Liver (tissue), 9 donors: ENCODE measurements around the gene SLC18A3. TPM values are rescaled to one million over a fixed set of nuclear protein-coding genes. Genes with fewer than 3 reads are reported as not detected.

Experiments
- DNase-seq: peaks from one replicate; pipeline ENCODE4 v3.0.0-alpha.2; 2017; ENCODE audit warnings: low spot score
- H3K27ac ChIP-seq, 2 donors: one replicate each; pipeline ENCODE4 v1.7.0; 2013; ENCODE audit warnings: inconsistent platforms in 2 of 2, low read length in 2 of 2, control low read depth in 1 of 2, low read depth in 1 of 2, mild to moderate bottlenecking in 1 of 2
- H3K27me3 ChIP-seq, 4 donors: one replicate each; pipeline versions ENCODE4 v1.6.1 to v1.7.0; 2013; ENCODE audit warnings: low read length in 3 of 4, inconsistent platforms in 1 of 4, mild to moderate bottlenecking in 1 of 4, moderate library complexity in 1 of 4; ENCODE audit not compliant: control insufficient read depth in 4 of 4, insufficient read depth in 4 of 4
- H3K36me3 ChIP-seq, 4 donors: one replicate each; pipeline versions ENCODE4 v1.6.1 to v1.7.0; 2013; ENCODE audit warnings: low read length in 3 of 4, mild to moderate bottlenecking in 3 of 4, low read depth in 1 of 4, moderate library complexity in 1 of 4; ENCODE audit not compliant: control insufficient read depth in 4 of 4, insufficient read depth in 3 of 4
- H3K4me1 ChIP-seq, 4 donors: one replicate each; pipeline versions ENCODE4 v1.6.1 to v1.7.0; 2013; ENCODE audit warnings: low read length in 3 of 4, mild to moderate bottlenecking in 3 of 4, moderate library complexity in 1 of 4; ENCODE audit not compliant: control insufficient read depth in 4 of 4, insufficient read depth in 4 of 4
- H3K4me3 ChIP-seq, 3 donors: one replicate each; pipeline versions ENCODE4 v1.6.1 to v1.7.0; 2013; ENCODE audit warnings: low read length in 3 of 3, control low read depth in 1 of 3, low read depth in 1 of 3, mild to moderate bottlenecking in 1 of 3
- H3K9ac ChIP-seq, 2 donors: one replicate each; pipeline ENCODE4 v1.7.0; 2013; ENCODE audit warnings: low read length in 2 of 2, mild to moderate bottlenecking in 2 of 2, moderate library complexity in 2 of 2, control low read depth in 1 of 2, low read depth in 1 of 2
- H3K9me3 ChIP-seq, 4 donors: one replicate each; pipeline versions ENCODE4 v1.6.1 to v1.7.0; 2013; ENCODE audit warnings: low read length in 3 of 4; ENCODE audit not compliant: control insufficient read depth in 4 of 4
- CTCF ChIP-seq: fragments of 150-350 bp; IDR thresholded peaks from 2 replicates; pipeline ENCODE4 v1.5.1; 2017; ENCODE audit warnings: improper control_type of control experiment, low read depth, low read length; ENCODE audit not compliant: missing input control
- EGR1 ChIP-seq, 2 donors: IDR thresholded peaks; 2 replicates each; pipeline ENCODE4 v1.6.1; 2016 to 2018; ENCODE audit warnings: antibody characterized with exemption in 2 of 2, low read depth in 2 of 2
- FOXA2 ChIP-seq: IDR thresholded peaks from 2 replicates; pipeline ENCODE4 v1.6.1; 2016; ENCODE audit warnings: antibody characterized with exemption
- MAX ChIP-seq: IDR thresholded peaks from 2 replicates; pipeline ENCODE4 v1.6.1; 2016; ENCODE audit warnings: antibody characterized with exemption
- RAD21 ChIP-seq, 2 donors: IDR thresholded peaks; 2 replicates each; pipeline ENCODE4 v1.6.1; 2016; ENCODE audit warnings: antibody characterized with exemption in 2 of 2, mild to moderate bottlenecking in 2 of 2
- RXRA ChIP-seq, 2 donors: IDR thresholded peaks; 2 replicates each; pipeline ENCODE4 v1.6.1; 2017 to 2018; ENCODE audit warnings: antibody characterized with exemption in 2 of 2, mild to moderate bottlenecking in 1 of 2
- SP1 ChIP-seq: IDR thresholded peaks from 2 replicates; pipeline ENCODE4 v1.6.1; 2018; ENCODE audit warnings: antibody characterized with exemption, mild to moderate bottlenecking
- WGBS: extraction: QIAGEN DNeasy Blood & Tissue Kit; methylation state at CpG from one replicate; pipeline ENCODE4 v1.1.7; 2013; 5-methylcytosine and 5-hydroxymethylcytosine counted together
- polyA plus RNA-seq, 2 donors: library from polyadenylated mRNA; stranded (reverse) in 1 of 2; unstranded in 1 of 2; fragments of 200-250 nt in 1 of 2; fragments of >200 nt in 1 of 2; fragmentation: Nextera tagmentation in 1 of 2; extraction: Ambion mirVana in 1 of 2; gene quantifications; one replicate each; pipeline versions ENCODE4 v1.2.1 to v1.2.3, GENCODE V29; 2013 to 2015
- total RNA-seq, 2 donors: library from RNA; depleted of rRNA; stranded (reverse); fragments of >200 nt; gene quantifications; one replicate each; pipeline ENCODE4 v1.2.3, GENCODE V29; 2014
- TF ChIP-seq, protein P1 (sequence below): IDR thresholded peaks from 2 replicates; pipeline ENCODE4 v1.6.1; 2016; ENCODE audit warnings: antibody characterized with exemption
- TF ChIP-seq, protein P2 (sequence below): IDR thresholded peaks from 2 replicates; pipeline ENCODE4 v1.6.1; 2016; ENCODE audit warnings: antibody characterized with exemption, mild to moderate bottlenecking
- donor health status: healthy.
- donor health status: healthy.
- donor health status: healthy.
- donor health status: healthy.
- donor health status: healthy.

The SLC18A3 gene
- total and polyA plus RNA-seq, 4 donors: not detected

GRCh38 chr10:49595003-49595712, 15.0 kb upstream of the SLC18A3 start:
- Histone ChIP-seq H3K27me3 (no peaks in the 10 kb centered on the region), H3K4me3 (no peak overlapping the region), H3K9ac (no peak overlapping the region), H3K4me1 (peaks cover 0 to 2% (median 0%) of the 10 kb centered on the region in 4 donors), H3K36me3 (no peaks in the 10 kb centered on the region), H3K27ac (no peak overlapping the region), H3K9me3 (no peaks in the 10 kb centered on the region)
- TF ChIP-seq MAX: no peak
- DNase-seq: peak; percentile 14
- 57% methylated on average over 10 of the region's 10 CpGs for WGBS

- peak; percentile 17 for DNase-seq
- Histone ChIP-seq H3K36me3 (no peaks in the 10 kb centered on the region), H3K4me1 (peaks cover 0 to 2% (median 0%) of the 10 kb centered on the region in 4 donors), H3K9me3 (no peaks in the 10 kb centered on the region), H3K4me3 (no peak overlapping the region), H3K27ac (no peak overlapping the region), H3K27me3 (no peaks in the 10 kb centered on the region), H3K9ac (no peak overlapping the region)
- TF ChIP-seq MAX: no peak
- TF ChIP-seq, protein P1, sequence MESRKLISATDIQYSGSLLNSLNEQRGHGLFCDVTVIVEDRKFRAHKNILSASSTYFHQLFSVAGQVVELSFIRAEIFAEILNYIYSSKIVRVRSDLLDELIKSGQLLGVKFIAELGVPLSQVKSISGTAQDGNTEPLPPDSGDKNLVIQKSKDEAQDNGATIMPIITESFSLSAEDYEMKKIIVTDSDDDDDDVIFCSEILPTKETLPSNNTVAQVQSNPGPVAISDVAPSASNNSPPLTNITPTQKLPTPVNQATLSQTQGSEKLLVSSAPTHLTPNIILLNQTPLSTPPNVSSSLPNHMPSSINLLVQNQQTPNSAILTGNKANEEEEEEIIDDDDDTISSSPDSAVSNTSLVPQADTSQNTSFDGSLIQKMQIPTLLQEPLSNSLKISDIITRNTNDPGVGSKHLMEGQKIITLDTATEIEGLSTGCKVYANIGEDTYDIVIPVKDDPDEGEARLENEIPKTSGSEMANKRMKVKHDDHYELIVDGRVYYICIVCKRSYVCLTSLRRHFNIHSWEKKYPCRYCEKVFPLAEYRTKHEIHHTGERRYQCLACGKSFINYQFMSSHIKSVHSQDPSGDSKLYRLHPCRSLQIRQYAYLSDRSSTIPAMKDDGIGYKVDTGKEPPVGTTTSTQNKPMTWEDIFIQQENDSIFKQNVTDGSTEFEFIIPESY: no peak
- TF ChIP-seq RAD21 (IDR thresholded peaks at IDR 0.05): no peak
- TF ChIP-seq SP1: no peak
- TF ChIP-seq FOXA2: no peak
- TF ChIP-seq CTCF: no peak
- no peak for TF ChIP-seq EGR1 (IDR thresholded peaks at IDR 0.05; ENCODE audit: low read depth in 2 of 2)
- TF ChIP-seq, protein P2, sequence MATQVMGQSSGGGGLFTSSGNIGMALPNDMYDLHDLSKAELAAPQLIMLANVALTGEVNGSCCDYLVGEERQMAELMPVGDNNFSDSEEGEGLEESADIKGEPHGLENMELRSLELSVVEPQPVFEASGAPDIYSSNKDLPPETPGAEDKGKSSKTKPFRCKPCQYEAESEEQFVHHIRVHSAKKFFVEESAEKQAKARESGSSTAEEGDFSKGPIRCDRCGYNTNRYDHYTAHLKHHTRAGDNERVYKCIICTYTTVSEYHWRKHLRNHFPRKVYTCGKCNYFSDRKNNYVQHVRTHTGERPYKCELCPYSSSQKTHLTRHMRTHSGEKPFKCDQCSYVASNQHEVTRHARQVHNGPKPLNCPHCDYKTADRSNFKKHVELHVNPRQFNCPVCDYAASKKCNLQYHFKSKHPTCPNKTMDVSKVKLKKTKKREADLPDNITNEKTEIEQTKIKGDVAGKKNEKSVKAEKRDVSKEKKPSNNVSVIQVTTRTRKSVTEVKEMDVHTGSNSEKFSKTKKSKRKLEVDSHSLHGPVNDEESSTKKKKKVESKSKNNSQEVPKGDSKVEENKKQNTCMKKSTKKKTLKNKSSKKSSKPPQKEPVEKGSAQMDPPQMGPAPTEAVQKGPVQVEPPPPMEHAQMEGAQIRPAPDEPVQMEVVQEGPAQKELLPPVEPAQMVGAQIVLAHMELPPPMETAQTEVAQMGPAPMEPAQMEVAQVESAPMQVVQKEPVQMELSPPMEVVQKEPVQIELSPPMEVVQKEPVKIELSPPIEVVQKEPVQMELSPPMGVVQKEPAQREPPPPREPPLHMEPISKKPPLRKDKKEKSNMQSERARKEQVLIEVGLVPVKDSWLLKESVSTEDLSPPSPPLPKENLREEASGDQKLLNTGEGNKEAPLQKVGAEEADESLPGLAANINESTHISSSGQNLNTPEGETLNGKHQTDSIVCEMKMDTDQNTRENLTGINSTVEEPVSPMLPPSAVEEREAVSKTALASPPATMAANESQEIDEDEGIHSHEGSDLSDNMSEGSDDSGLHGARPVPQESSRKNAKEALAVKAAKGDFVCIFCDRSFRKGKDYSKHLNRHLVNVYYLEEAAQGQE: no peak
- no peak for TF ChIP-seq RXRA (IDR thresholded peaks at IDR 0.05)
- WGBS: 78% methylated on average over 13 of the region's 13 CpGs
These were observed 14.2 kb upstream of the SLC18A3 start for GRCh38 chr10:49595713-49596492.
